Upper lobe of left lung (tissue), 6 donors: ENCODE results near the gene ITGAL. TPM values are rescaled to one million over a fixed set of nuclear protein-coding genes. Genes with fewer than 3 reads are reported as not detected.

Source experiments
- ATAC-seq, 2 donors: fragments of 200-7000 bp; cut with Tn5 transposase; one replicate each; pipeline ENCODE4 v1.9.1; 2022; ENCODE audit warnings: mild to moderate bottlenecking in 2 of 2, moderate library complexity in 2 of 2; ENCODE audit not compliant: low FRiP score in 2 of 2
- DNase-seq, 2 donors: peaks; one replicate each; pipeline ENCODE4 v3.0.0-alpha.2; 2019 to 2020
- H3K27ac ChIP-seq, 4 donors: fragments of 200-600 bp; sonication (generic); one replicate each; pipeline ENCODE4 v1.5.1; 2016 to 2019
- H3K27me3 ChIP-seq, 4 donors: fragments of 200-600 bp; sonication (generic); one replicate each; pipeline ENCODE4 v1.5.1; 2017 to 2019
- H3K36me3 ChIP-seq, 4 donors: fragments of 200-600 bp; sonication (generic); one replicate each; pipeline ENCODE4 v1.5.1; 2016 to 2019
- H3K4me1 ChIP-seq, 4 donors: fragments of 200-600 bp; sonication (generic); one replicate each; pipeline ENCODE4 v1.5.1; 2018 to 2019
- H3K4me3 ChIP-seq, 4 donors: fragments of 200-600 bp; sonication (generic); one replicate each; pipeline ENCODE4 v1.5.1; 2017 to 2019; ENCODE audit warnings: mild to moderate bottlenecking in 2 of 4, moderate library complexity in 1 of 4
- H3K9me3 ChIP-seq, 4 donors: fragments of 200-600 bp; sonication (generic); one replicate each; pipeline ENCODE4 v1.5.1; 2018 to 2019
- EP300 ChIP-seq, 4 donors: sonication (generic); formaldehyde crosslinking; IDR thresholded peaks; one replicate each; pipeline ENCODE4 v1.5.1; 2017; ENCODE audit warnings: antibody characterized with exemption in 4 of 4, control low read depth in 2 of 4
- POLR2A ChIP-seq, 4 donors: fragments of 450-650 bp; IDR thresholded peaks; one replicate each; pipeline ENCODE4 v1.5.1; 2016 to 2017; ENCODE audit warnings: antibody characterized with exemption in 4 of 4, mild to moderate bottlenecking in 2 of 4
- POLR2AphosphoS5 ChIP-seq, 2 donors: sonication (generic); formaldehyde crosslinking; IDR thresholded peaks; one replicate each; pipeline ENCODE4 v1.5.1; 2017; ENCODE audit warnings: antibody characterized with exemption in 2 of 2
- WGBS, 2 donors: methylation state at CpG; one replicate each; pipeline ENCODE4 v1.1.5; 2017 to 2018; 5-methylcytosine and 5-hydroxymethylcytosine counted together
- total RNA-seq, 6 donors: library from RNA; depleted of rRNA in 4 of 6; stranded (reverse); fragments of >200 nt in 4 of 6; gene quantifications; one replicate each; pipeline versions ENCODE4 v1.1.0 to v1.2.1, GENCODE V29; 2016 to 2021
- TF ChIP-seq, protein P1 (sequence below), 6 experiments: fragments of 450-650 bp in 4 of 6; fragments of 200-600 bp in 2 of 6; sonication (generic) in 2 of 6; IDR thresholded peaks; one replicate each; pipeline ENCODE4 v1.5.1; 2016 to 2019; ENCODE audit warnings: antibody characterized with exemption in 6 of 6
- donor health status: DM: no; HTN: no; CAD: no; lungs with moderate emphysema.
- donor health status: DM: no; HTN: yes; CAD: no; lungs with severe emphysema.

The ITGAL gene
- total RNA-seq, 6 donors from 2014 or later, result 22.8 to 138 (median 67.0) TPM

DNA sequence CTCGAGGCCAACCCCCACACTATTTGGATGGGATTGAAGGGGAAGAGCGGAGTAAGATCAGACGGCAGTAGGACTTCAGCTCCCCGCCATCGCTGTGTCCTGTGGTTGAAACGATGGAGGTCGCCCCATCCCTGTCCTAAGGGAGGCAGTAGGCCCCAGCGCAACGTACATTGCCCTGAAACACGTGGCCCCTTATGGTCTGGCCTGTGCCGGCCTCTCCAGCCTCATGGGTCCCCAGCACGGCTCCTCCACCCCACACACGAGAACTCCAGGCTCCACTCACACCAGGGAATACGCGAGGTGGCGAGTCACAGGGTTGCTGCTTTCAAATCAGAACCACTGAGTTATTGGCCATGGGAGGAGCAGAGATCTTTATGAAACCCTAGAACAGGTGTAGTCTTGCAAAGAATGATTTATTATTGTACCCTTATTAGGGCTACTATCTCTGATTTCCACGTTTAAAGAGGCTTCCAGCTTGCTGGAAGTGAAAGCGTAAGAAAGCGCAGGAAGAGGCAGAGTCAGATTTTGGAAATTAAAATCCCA, 42.0 kb upstream of the ITGAL start:
- H3K27ac ChIP-seq, result peak overlapping the region; percentile 48 to 85 (median 69)
- H3K9me3 ChIP-seq, result no peaks in the 10 kb centered on the region
- TF ChIP-seq, protein P1, sequence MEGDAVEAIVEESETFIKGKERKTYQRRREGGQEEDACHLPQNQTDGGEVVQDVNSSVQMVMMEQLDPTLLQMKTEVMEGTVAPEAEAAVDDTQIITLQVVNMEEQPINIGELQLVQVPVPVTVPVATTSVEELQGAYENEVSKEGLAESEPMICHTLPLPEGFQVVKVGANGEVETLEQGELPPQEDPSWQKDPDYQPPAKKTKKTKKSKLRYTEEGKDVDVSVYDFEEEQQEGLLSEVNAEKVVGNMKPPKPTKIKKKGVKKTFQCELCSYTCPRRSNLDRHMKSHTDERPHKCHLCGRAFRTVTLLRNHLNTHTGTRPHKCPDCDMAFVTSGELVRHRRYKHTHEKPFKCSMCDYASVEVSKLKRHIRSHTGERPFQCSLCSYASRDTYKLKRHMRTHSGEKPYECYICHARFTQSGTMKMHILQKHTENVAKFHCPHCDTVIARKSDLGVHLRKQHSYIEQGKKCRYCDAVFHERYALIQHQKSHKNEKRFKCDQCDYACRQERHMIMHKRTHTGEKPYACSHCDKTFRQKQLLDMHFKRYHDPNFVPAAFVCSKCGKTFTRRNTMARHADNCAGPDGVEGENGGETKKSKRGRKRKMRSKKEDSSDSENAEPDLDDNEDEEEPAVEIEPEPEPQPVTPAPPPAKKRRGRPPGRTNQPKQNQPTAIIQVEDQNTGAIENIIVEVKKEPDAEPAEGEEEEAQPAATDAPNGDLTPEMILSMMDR (IDR thresholded peaks at IDR 0.05), result peak in 1 of 6 experiments; percentile 1
- no peak for TF ChIP-seq POLR2AphosphoS5 (IDR thresholded peaks at IDR 0.05)
- H3K4me3 ChIP-seq, result peak overlapping the region in 3 of 4 donors; percentile 81 to 87 (median 83)
- DNase-seq (peak in 1 of 2 donors; percentile 33), ATAC-seq (peak; percentile 9 to 10)
- H3K27me3 ChIP-seq, result no peaks in the 10 kb centered on the region
- WGBS, 2 donors, result 62% methylated on average over 15 to 19 of the region's 19 CpGs
- peaks cover 14 to 21% (median 17%) of the 10 kb centered on the region in 4 donors for H3K4me1 ChIP-seq
- H3K36me3 ChIP-seq, result peaks cover 0 to 13% (median 2%) of the 10 kb centered on the region in 4 donors

GRCh38 chr16:30434852-30435251, 37.7 kb upstream of the ITGAL start:
- DNase-seq (no peak), ATAC-seq (no peak)
- Histone ChIP-seq H3K27ac (no peak overlapping the region), H3K36me3 (no peaks in the 10 kb centered on the region), H3K4me3 (no peak overlapping the region), H3K9me3 (no peaks in the 10 kb centered on the region), H3K27me3 (no peaks in the 10 kb centered on the region), H3K4me1 (peaks cover 5 to 10% (median 7%) of the 10 kb centered on the region in 4 donors)
- TF ChIP-seq EP300 (IDR thresholded peaks at IDR 0.05), result no peak
- WGBS, 2 donors, result 60 to 62% methylated on average over 4 of the region's 4 CpGs

GRCh38 chr16:30437511-30438046, 35.0 kb upstream of the ITGAL start:
- ATAC-seq (peak in 1 of 2 donors; percentile 69), DNase-seq (peak in 1 of 2 donors; percentile 52)

GRCh38 chr16:30438835-30439234, 33.7 kb upstream of the ITGAL start:
- Histone ChIP-seq H3K4me3 (no peak overlapping the region), H3K36me3 (peaks cover 0 to 9% (median 0%) of the 10 kb centered on the region in 4 donors), H3K27ac (no peak overlapping the region), H3K4me1 (peaks cover 3 to 9% (median 5%) of the 10 kb centered on the region in 4 donors), H3K27me3 (no peaks in the 10 kb centered on the region), H3K9me3 (no peaks in the 10 kb centered on the region)
- no peak for DNase-seq
- TF ChIP-seq, protein P1 (IDR thresholded peaks at IDR 0.05), result no peak
- TF ChIP-seq EP300 (IDR thresholded peaks at IDR 0.05) (no peak), POLR2AphosphoS5 (IDR thresholded peaks at IDR 0.05) (no peak), POLR2A (IDR thresholded peaks at IDR 0.05) (no peak)
- WGBS, 2 donors, result 89 to 90% methylated on average over 5 of the region's 5 CpGs
- no peak for ATAC-seq

More at GRCh38 chr16:30437511-30438046, 35.0 kb upstream of the ITGAL start:
- TF ChIP-seq POLR2AphosphoS5 (IDR thresholded peaks at IDR 0.05), result no peak
- TF ChIP-seq EP300 (IDR thresholded peaks at IDR 0.05), result no peak
- TF ChIP-seq, protein P1 (IDR thresholded peaks at IDR 0.05), result no peak
- TF ChIP-seq POLR2A (IDR thresholded peaks at IDR 0.05), result no peak
- H3K27ac ChIP-seq, result peak overlapping the region in 1 of 4 donors; percentile 43
- no peak overlapping the region for H3K4me3 ChIP-seq
- no peaks in the 10 kb centered on the region for H3K9me3 ChIP-seq
- peaks cover 0 to 3% (median 0%) of the 10 kb centered on the region in 4 donors for H3K4me1 ChIP-seq
- H3K27me3 ChIP-seq, result no peaks in the 10 kb centered on the region
- WGBS, 2 donors, result 54 to 64% methylated on average over 3 of the region's 3 CpGs
- H3K36me3 ChIP-seq, result no peaks in the 10 kb centered on the region

- Histone ChIP-seq H3K27me3 (no peaks in the 10 kb centered on the region), H3K4me3 (no peak overlapping the region), H3K9me3 (no peaks in the 10 kb centered on the region), H3K36me3 (peaks cover 0 to 9% (median 0%) of the 10 kb centered on the region in 4 donors), H3K4me1 (peaks cover 13 to 19% (median 15%) of the 10 kb centered on the region in 4 donors), H3K27ac (no peak overlapping the region)
- 78 to 79% methylated on average over 6 of the region's 6 CpGs for WGBS, 2 donors
- ATAC-seq (no peak), DNase-seq (no peak)
- TF ChIP-seq EP300 (IDR thresholded peaks at IDR 0.05), result no peak
- TF ChIP-seq, protein P1 (IDR thresholded peaks at IDR 0.05), result no peak
- TF ChIP-seq POLR2AphosphoS5 (IDR thresholded peaks at IDR 0.05), result no peak
- TF ChIP-seq POLR2A (IDR thresholded peaks at IDR 0.05), result no peak
Measured at GRCh38 chr16:30439720-30440348, 32.7 kb upstream of the ITGAL start.
